LNCaP clone FGC (cell line): ENCODE results near the gene PIEZO2.
A peak's percentile ranks its signal among the peaks of the same experiment; 100 is the strongest.

Experiments used
- DNase-seq: peaks from one replicate; pipeline ENCODE4 v3.0.0-alpha.2; 2011; ENCODE audit warnings: low read depth
- H3K4me3 ChIP-seq: 2 replicates; pipeline ENCODE4 v1.5.1; 2011; ENCODE audit warnings: mild to moderate bottlenecking, low read depth, low read length, control low read depth
- TF ChIP-seq, protein P1 (sequence below): IDR thresholded peaks from 2 replicates; pipeline ENCODE4 v1.5.1; 2012; ENCODE audit warnings: mild to moderate bottlenecking; ENCODE audit not compliant: control insufficient read depth, insufficient read depth; ENCODE audit errors: extremely low read depth

The PIEZO2 gene

GRCh38 chr18:11091746-11092145, 57.6 kb downstream of the PIEZO2 start:
- TF ChIP-seq, protein P1, sequence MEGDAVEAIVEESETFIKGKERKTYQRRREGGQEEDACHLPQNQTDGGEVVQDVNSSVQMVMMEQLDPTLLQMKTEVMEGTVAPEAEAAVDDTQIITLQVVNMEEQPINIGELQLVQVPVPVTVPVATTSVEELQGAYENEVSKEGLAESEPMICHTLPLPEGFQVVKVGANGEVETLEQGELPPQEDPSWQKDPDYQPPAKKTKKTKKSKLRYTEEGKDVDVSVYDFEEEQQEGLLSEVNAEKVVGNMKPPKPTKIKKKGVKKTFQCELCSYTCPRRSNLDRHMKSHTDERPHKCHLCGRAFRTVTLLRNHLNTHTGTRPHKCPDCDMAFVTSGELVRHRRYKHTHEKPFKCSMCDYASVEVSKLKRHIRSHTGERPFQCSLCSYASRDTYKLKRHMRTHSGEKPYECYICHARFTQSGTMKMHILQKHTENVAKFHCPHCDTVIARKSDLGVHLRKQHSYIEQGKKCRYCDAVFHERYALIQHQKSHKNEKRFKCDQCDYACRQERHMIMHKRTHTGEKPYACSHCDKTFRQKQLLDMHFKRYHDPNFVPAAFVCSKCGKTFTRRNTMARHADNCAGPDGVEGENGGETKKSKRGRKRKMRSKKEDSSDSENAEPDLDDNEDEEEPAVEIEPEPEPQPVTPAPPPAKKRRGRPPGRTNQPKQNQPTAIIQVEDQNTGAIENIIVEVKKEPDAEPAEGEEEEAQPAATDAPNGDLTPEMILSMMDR, result no peak
- DNase-seq, result no peak
- H3K4me3 ChIP-seq, result no peak overlapping the region

DNA sequence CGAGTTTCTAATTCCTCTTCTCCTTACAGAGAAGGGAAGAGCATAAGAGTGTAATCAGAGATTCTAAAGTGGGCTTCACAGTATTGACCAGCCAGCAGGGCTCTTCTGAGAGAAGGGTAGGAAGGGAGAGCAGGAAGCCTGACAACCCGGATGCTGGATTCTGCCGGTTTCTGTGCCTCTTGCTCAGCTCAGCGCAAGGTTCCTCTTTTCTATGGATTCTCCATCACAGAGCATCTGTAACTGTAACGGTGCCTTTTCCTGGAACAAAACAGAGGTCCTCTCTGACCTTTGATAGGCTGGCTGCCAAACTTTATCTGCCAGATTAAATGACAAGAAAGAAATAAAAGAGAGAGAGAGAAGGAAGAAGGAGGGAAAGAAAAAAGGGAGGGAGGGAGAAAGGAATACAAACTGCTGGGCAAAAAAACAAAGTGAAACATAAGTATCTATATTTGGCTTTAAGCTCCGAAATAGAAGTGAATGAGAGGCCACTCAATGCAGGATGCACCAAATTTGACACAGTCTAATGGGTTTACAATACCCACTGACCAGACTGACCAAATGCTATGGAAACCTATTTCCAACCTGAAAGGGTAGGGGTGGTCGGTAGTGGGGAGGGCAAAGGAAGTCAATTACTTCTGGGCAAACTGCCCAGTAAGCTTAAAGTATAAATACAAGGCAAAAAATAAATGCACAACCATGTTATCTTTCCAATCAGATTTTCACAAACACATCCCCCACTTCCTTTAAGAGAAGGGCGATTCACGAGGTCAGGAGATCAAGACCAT, 59.2 kb downstream of the PIEZO2 start:
- no peak overlapping the region for H3K4me3 ChIP-seq
- TF ChIP-seq, protein P1, result no peak
- no peak for DNase-seq

GRCh38 chr18:11081009-11081532, 68.3 kb downstream of the PIEZO2 start:
- no peak for DNase-seq
- TF ChIP-seq, protein P1, result no peak
- no peak overlapping the region for H3K4me3 ChIP-seq

DNA sequence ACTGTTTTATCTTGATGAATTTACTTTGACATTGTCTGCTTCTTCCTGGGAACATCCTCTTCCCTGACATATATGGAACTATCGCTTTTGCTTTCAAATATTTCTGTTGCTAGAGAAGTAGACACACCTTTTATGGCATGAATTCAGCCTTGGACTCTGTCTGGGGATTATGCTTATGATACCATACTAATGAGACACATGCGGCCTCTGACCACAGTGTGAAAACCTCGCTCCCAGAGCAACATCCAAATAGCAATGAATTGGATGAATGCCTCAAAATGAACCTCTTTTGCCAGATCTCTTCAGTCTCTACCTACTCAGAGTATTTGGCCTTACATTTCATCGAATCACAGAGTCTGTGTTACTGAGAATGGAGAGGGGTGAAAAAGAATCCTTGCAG, 70.9 kb downstream of the PIEZO2 start:
- TF ChIP-seq, protein P1, result no peak
- no peak for DNase-seq
- no peak overlapping the region for H3K4me3 ChIP-seq

DNA sequence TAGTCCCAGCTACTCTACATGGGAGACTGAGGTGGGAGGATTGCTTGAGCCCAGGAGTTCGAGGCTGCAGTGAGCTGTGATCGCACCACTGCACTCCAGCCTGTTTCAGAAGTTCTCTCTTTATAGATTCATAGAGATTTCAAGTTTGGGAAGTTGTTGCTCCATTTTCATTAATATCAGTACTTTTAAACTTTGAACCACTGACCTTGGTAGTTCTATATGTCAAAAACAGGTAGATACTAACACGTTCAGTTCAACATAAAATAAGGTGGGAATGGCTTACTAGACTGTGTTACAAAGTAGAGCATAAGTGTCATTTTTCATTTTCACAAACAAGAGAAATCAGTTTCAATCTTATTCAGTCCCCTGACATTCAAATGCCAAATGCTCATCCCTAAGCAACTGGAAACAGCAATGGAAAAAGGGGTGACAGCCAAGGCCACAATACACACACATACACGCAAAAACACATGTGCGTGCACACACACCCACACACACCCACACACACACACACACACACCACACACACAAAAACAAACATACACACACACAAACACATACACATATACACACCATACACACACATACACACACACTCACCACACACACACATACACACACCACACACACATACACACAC, 71.7 kb downstream of the PIEZO2 start:
- no peak overlapping the region for H3K4me3 ChIP-seq
- no peak for DNase-seq
- TF ChIP-seq, protein P1, result no peak

DNA sequence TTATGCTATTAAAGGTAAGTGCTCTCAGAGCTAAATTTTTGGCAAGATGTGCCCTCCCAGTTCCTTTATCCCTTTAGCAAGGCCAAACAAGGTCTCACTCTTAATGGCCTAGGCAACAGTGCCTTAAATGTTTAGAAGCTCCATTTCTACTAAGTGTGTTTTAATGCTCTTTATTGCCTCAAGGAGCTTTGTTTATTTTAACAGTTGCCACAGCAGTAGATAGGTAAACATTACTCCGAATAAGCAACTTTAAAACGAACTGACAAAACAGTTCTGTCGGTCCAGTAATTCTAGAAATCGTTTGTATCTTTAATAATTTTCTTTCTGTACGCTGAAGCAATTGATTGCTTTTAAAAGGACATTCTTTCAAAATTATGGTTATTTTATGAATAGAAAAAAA, 74.5 kb downstream of the PIEZO2 start:
- peak; percentile 22 for DNase-seq
- no peak overlapping the region for H3K4me3 ChIP-seq
- TF ChIP-seq, protein P1, result no peak
